GM19468 (cell line): Measurements from ENCODE around the gene GPR42.
"Not testable (repeated sequence)": the region's sequence is repeated elsewhere in the genome, so short reads cannot be mapped to it uniquely, and the experiment has no call there.

Experiments
- ATAC-seq: cut with Tn5 transposase; IDR thresholded peaks from one replicate; pipeline ENCODE4 v1.9.1; 2021; ENCODE audit warnings: mild to moderate bottlenecking, moderate library complexity, moderate number of reproducible peaks; ENCODE audit not compliant: unreplicated experiment; ENCODE audit errors: extremely low read depth

The GPR42 gene

DNA sequence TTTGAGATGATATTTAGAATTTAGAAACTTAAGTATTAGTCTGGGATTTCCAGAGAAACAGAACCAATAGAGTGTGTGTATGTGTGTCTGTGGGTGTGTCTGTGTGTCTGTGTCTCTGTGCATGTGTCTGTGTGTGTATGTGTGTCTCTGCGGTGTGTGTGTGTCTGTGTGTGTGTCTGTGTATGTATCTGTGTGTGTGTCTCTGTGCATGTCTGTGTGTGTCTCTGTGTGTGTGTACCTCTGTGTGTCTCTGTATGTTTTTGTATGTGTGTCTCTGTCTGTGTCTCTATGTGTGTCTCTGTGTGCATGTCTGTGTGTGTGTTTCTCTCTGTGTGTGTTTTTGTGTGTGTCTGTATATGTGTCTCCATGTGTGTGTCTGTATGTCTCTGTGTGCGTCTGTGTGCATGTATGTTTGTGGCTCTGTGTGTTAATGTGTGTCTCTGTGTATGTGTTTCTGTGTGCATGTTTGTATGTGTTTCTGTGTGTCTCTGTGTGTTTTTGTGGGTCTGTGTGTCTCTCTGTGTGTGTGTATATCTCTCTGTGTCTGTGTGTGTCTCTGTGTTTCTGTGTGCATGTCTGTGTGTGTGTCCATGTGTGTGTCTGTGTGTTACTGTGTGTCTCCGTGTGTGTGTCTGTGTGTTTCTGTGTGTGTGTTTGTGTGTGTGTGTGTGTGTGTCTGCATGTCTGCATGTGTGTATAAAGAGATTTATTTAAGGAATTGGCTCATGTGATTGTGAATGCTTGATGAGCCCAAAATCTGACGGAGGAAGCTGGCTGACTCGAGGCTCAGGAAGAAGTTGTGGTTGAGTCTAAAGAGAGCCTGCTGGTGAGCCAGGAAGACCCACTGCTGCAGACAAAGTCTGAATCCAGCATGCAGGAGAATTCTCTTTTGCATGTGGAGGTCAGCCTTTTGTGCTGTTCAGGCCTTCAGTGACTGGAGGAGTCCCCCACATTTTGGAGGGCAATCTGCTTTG, 22.2 kb downstream of the GPR42 start:
- ATAC-seq: no peak

DNA sequence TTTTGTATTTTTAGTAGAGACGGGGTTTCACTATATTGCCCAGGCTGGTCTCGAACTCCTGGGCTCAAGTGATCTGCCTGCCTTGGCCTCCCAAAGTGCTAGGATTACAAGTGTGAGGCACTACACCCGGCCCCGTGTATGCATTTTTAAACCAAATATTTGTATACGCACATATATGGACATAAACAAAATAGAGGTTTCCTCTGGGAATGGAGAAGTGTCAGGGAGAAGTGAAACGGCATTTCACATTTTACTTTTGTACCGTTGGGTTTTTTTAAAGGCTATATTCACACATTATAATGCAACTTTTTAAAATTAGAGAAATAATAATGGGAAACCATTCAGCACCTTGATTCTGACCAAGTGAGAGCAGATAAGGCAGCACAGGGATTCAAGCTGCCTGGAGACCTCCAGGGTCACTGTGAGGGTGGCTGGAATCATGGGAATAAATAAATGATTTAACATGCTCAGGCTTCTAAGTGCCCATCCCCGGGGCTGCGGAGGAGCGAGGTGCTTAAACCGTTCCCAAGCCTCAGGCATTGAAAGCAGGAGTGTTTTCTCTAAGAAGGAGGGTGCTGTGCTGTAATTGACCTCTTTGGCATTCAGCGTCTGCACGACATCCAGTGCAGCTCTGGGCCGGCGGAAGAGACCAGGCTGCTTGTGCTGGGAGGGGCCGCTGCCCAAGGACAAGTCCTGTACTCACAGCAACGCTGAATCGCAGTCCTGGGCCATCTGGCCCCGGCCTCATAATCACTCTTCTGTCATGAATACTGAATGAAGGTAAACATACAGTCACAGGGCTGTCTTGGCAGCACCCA, 24.7 kb downstream of the GPR42 start:
- ATAC-seq: no peak

DNA sequence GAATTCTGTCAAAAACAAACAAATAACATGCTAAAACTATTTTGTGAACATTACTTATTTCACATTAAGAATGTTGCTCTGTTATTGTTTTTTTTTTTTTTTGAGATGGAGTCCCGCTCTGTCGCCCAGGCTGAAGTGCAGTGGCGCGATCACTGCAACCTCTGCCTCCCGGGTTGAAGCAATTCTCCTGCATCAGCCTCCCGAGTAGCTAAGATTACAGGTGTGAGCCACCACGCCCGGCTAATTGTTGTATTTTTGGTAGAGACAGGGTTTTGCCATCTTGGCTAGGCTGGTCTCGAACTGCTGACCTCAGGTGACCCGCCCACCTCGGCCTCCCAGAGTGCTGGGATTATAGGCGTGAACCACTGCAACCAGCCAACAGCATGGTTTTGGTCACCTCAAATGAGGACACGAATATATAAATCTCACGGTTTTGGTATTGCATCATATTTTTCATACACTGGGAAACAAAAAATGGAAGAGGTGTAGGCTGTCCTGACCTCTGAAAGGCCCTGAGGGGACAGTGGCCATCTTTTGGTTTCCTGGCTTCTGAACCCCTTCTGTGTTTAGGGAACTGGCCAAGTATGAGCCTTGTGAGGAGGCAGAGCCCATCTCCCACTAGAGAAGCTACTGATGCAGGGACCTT, 25.5 kb downstream of the GPR42 start:
- ATAC-seq: no peak

DNA sequence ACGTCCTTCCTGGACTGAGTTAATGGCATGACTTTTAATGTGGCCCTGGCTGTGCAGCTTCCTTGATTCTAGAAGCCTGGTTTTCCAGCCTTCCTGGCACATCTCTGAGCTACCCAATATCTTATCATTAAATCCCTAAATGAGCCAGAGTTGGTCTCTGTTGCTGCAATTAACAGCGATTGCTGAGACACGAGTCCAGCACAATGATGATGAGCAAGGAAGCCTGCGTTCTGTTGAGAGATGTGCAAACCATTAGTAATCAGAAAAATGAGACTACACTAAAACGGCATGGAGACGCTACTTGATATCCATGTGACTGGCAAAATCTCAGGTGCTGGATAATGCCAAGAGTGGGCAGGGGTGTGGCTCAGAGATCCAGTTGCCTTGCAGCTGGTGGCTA, 26.2 kb downstream of the GPR42 start:
- ATAC-seq: no peak

DNA sequence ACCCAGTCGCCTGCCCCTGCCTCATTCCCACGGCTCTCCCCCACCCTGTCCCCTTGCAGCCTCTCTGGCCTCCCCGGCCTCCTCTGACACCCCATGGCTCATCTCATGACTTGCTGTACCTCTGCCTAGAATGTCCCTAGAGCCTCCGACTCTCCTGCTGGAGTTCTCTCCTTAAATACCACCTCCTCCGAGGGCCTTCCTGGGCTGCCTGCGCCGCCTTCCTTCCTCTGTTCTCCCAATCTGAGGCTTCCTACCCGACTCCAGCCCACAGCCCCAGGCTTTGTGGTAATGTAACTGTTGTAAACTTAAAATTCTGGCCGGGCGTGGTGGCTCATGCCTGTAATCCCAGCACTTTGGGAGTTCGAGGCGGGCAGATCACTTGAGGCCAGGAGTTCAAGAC, 27.7 kb downstream of the GPR42 start:
- ATAC-seq: no peak

DNA sequence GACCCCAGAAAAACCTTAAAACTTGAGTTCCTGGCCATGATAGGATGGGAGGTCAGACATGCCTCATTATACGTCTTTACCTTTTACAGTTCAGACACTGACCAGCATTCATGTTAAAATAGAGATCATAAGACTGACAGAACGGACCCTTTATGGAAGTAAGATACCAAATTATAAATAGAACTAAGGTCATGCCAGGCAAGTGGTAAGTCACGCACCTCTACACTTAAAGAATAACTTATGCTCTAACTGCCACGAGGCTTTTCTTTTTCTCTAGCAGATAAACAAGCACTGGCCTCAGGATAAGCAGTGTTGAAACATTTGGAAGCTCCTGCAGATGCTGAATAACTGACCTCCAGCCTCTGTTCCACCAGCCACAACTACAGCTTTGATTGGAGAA, 28.4 kb downstream of the GPR42 start:
- no peak for ATAC-seq

DNA sequence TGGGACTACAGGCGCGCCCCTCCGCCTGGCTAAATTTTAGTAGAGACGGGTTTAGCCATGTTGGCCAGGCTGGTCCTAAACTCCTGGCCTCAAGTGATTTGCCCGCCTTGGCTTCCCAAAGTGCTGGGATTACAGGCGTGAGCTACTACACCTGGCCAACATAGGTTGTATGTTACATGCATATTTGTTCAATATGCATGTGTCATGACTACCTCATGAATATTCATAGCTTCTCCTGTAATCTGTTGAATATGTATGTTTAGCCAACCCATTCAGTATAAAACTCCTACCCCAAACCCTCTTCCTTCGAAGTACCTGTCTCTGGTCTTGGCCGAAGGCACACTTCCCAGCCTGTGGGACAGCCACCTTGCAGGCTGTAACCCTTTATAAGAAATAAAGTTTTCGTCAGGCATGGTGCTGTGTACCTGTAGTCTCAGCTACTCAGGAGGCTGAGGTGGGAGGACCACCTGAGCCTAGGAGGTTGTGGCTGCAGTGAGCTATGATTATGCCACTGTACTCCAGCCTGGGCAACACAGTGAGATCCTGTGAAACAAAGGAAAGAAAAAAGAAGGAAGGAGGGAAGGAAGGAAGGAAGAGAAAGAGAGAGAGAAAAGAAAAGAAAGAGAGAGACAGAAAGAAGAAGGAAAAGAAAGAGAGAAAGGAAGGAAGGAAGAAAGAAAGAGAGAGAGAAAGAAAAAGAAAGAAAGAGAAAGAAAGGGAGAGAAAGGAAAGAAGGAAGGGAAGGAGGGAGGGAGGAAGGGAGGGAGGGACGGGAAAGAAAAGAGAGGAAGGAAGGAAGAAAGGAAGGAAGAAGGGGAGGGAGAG, 29.3 kb downstream of the GPR42 start:
- ATAC-seq: no peak

DNA sequence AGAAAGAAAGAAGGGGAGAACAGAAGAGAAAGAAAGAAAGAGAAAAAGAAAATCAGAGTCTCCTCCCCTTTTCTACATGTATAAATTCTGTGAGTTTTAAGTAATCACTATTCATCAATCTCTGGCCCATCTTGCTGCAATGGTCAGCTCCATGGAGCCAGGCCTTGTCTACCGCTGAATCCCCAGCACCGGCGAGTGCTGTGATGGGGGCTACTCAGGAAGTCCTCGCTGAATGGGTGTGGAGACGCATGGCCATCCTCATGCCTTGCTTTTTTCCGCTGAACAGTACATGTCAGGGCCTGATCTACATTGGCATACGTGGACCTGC, 29.9 kb downstream of the GPR42 start:
- ATAC-seq: no peak

DNA sequence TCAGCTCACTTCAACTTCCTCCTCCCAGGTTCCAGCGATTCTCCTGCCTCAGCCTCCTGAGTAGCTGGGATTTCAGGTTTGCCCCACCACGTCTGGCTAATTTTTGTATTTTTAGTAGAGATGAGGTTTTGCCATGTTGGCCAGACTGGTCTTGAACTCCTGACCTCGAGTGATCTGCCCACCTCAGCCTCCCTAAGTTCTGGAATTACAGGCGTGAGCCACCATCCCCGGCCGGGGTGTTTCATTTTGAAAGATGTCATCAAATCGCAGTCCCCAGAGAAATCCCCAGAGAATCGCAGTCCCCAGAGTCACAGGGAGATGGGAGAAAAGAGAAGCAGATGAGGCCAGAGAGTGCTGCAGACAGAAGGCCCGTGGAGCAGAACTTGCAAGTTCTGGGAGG, 30.5 kb downstream of the GPR42 start:
- ATAC-seq: not testable (repeated sequence)

DNA sequence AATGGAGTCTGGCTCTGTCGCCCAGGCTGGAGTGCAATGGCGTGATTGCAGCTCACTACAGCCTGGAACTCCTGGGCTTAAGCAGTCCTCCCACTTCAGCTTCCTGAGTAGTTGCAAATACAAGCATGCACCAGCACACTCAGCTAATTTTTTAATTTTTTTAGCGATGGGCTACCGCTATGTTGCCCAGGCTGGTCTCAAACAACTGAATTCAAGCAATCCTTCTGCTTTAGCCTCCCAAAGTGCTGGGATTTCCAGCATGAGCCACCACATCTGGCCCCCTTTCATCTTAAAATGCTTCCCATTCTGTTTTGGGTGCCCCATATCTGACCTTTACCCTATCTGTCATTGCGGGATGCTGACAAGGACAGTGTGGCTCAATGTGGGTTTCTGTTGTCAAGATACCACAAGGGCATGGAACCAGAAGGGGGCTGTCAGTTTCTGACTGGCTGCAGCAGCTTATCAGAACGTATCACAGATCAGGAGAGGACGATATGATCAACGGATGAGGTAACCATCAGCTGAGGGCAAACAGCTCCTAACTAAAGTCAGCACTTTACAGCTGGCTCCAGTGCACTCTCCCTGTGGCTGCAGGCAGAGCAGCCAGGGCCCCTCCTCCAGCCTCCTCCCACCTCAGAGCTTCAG, 32.4 kb downstream of the GPR42 start:
- ATAC-seq: no peak

DNA sequence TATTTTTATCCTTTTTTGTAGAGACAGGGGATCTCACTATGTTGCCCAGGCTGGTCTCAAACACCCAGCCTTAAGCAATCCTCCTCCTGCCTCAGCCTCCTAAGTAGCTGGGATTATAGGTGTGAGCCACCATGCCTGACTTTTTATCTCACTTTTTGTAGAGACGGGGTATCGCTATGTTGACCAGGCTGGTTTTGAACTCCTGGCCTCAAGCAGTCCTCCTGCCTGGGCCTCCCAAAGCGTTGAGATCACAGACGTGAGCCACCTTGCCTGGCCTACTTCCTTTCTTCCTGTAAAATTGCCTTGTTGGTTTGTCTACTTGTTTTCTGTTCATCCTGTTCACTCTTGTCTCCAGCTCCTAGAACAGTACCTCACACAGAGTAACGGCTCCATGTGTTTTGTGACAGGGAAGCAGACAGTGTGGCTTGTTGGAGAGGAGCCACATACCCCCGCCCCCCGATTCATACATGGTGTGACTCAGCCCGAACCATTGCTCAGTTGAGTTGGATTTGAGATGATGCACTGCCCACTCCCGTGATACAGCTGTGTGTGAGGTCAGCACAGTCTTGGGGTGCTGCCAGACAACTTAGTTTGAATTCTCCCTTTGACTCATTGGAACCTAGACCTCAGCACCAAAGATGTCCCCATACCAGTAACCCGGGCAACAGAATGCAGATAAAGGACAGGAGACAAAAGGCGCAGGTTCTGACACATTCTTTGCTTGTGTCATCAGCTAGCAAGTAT, 34.2 kb downstream of the GPR42 start:
- ATAC-seq: no peak

DNA sequence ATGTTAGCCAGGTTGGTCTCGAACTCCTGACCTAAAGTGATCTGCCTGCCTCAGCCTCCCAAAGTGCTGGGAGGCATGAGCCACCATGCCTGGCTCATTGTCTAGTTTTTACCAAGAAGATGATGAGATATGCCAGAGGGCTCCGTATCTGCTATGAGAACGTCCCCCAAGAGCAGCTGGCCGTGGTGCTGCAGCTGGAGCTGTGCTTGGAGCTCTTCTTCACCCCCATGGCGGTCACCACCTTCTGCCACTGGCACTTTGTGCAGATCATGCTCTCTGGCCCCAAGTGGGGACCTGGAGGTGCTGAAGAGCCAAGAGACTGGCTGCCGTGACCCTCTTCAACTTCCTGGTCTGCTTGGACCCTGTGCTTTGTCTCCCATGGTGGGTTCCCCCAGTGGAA, 36.8 kb downstream of the GPR42 start:
- ATAC-seq: no peak

DNA sequence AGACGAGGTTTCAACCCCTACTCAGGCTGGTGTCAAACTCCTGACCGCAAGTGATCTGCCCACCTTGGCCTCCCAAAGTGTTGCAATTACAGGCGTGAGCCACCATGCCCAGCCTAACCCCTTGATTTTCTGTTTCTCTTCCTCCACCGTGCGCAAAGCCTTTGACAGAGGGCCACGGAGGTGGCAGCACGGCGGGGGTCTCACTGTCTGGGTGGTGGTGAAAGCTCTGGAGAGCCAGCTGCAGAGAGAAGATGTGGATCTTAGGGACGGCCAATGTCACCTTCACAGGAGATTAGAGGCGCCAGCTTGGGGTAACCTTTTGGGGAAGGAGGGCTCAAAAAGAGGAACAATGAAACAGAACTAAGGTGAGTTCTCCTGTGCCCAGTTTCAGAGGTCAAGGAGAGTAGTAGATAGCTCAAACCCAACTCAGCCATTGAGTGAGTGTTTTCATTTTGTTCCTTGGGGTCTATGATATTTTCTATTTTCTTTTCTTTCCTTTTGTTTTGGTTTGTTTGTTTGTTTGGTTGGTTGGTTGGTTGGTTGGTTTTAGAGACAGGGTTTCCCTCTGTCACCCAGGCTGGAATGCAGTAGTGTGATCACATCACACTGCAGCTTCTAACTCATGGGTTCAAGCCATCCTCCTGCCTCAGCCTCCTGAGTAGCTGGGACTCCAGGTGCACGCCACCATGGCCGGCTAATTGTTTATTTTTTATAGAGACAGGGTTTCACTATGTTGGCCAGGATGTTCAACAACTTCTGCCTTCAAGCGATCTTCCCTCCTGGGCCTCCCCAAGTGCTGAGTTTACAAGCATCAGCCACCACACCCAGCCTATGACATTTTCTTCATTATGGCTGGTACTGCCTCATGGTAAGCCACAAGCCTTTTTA, 37.7 kb downstream of the GPR42 start:
- ATAC-seq: peak; percentile 60

DNA sequence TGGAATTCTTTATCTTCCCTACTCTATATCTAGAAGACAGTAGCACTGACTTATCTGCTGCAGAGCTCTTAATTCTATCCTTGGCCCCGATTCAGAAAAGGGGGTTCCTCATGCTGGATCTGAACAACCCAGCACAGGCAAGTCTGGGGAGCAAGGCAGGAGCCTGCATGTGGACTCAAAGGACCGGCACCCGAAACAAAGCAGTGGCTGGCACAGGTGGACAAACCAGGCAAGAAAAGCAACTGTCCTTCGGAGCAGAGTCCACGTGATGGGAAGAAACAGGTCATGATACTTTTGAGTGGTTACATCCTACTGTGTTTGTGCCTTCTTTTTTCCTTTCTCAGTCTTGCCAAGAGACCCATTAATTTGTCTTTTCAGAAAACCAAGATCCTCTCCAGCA, 38.3 kb downstream of the GPR42 start:
- ATAC-seq: no peak

DNA sequence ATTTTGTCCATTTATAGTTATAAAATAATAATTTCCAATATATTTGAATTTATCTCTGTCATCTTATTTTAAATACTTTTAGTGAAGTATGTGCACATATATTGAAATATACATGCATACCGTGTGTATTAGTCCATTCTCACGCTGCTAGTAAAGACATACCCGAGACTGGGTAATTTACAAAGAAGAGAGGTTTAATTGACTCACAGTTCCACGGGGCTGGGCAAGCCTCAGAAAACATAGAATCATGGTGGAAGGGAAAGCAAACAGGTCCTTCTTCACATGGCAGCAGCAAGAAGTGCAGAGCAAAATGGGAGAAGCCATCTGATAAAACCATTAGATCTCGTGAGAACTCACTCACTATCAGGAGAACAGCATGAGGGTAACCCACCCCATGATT, 39.6 kb downstream of the GPR42 start:
- ATAC-seq: no peak

DNA sequence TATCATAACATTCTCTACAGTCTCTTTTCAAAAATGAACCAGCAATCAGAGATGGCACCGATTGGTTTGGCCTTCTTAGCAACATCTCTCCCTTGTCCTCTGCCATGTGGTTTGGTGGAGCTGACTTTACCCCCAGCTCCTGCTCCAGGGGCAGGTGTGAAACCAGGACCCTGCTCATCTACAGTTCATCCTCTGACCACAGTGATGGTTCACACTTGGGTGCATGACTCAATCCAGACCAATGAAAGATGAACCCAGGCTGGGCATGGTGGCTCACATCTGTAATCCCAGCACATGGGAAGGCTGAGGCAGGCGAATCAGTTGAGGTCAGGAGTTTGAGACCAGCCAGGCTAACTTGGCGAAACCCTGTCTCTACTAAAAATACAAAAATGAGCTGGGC, 43.6 kb downstream of the GPR42 start:
- ATAC-seq: no peak

DNA sequence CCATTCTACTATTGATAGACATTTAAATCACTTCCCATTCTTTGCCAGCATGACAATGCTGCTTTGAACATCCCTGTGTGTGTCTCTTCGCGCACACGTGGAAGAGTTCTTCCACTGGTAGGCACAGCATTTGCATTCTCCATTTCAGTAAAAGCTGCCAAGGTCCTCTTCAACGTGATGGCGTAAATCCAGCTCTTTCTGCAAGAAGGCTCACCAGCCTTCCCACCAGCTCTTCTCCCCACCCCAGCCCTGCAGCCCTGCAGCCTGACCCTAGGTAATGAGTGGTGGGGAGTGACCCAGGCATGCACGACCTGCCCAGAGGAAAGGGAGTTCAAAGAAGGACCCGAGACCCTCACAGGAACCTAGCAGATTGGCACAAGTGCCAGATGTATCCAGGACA, 45.5 kb downstream of the GPR42 start:
- ATAC-seq: no peak

DNA sequence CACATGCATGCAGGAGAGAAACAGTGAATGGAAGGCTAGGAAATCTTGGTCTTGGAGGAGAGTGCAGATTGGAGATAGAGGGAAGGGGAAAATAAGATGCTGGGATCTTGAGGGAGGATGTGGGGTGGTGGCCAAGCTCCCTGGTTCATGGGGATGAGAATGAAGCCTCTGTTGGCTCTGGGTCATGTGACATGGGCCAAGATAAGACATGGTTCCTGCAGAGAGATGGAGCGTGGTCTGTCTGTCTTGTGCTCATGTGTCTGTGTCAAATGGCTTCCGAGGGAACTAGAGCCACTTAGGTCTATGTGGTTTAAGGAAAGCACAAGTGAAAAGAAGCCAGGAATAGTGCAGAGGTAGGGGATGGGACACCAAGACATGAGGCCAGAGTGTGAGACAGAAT, 46.4 kb downstream of the GPR42 start:
- no peak for ATAC-seq
